ENCODE data around the gene EYS.

DNA sequence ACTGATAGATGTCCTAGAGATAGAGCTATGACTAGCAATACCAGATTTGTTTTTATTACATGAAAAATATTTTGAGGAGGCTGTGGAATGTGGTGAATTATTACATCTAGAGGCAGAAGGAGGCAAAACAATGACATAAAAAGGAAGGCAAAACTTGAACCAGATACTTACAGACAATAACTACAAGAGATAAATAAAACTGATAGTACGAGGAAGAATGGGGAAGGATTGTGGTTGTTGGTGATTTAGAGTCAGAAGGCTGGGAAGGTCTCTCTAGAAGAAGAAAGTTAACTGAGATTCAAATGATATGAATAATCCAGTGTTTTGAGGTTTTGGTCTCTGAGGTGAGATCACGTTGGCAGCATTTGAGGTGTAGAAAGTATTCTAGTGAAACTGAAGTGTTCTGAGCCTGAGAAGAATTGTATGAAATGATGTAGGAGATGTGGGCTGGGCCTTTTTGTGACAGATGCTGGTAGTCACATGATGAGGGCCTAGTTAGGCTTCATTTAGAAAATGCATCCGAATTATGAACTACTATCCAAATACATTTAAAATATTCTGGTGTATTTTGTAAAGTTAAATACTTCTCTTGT lies 589.1 kb downstream of the EYS start:
- TF ChIP-seq EZH2 (IDR thresholded peaks at IDR 0.05), result no peak
- no peak for TF ChIP-seq POLR2AphosphoS5 (IDR thresholded peaks at IDR 0.05; ENCODE audit: borderline replicate concordance, low read depth, low read length)

Data from SK-N-MC (cell line).